ENCODE data around the gene ELOVL1. TPM values are rescaled to one million over a fixed set of nuclear protein-coding genes. Genes with fewer than 3 reads are reported as not detected.

The ELOVL1 gene
- total and polyA plus RNA-seq, 8 donors, result 64.9 to 144 (median 80.8) TPM

DNA sequence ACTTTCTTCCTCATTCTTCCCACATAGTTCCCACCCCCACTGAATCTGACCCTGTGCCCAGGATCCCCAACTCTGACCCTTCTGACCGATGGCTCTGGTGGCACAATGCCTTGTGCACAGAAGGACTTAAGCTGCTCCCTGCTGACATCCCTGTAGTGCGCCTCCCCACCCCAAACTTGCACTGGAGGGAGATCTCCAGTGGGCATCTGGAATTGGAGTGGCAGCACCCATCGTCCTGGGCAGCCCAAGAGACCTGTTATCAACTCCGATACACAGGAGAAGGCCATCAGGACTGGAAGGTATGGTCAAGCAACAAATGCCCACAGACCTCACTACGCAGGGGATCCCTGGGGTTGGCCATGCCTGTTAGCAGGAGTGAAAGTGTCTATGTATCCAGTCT is 21.2 kb downstream of the ELOVL1 start:
- TF ChIP-seq, protein P1, sequence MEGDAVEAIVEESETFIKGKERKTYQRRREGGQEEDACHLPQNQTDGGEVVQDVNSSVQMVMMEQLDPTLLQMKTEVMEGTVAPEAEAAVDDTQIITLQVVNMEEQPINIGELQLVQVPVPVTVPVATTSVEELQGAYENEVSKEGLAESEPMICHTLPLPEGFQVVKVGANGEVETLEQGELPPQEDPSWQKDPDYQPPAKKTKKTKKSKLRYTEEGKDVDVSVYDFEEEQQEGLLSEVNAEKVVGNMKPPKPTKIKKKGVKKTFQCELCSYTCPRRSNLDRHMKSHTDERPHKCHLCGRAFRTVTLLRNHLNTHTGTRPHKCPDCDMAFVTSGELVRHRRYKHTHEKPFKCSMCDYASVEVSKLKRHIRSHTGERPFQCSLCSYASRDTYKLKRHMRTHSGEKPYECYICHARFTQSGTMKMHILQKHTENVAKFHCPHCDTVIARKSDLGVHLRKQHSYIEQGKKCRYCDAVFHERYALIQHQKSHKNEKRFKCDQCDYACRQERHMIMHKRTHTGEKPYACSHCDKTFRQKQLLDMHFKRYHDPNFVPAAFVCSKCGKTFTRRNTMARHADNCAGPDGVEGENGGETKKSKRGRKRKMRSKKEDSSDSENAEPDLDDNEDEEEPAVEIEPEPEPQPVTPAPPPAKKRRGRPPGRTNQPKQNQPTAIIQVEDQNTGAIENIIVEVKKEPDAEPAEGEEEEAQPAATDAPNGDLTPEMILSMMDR (IDR thresholded peaks at IDR 0.05), result no peak
- DNase-seq (no peak), ATAC-seq (no peak)
- intact Hi-C loops (cut with DNase I), result no loop called here
- H3K4me1 ChIP-seq, result peaks cover 5 to 6% of the 10 kb centered on the region in 2 donors
- H3K9me3 ChIP-seq, result no peaks in the 10 kb centered on the region
- H3K27ac ChIP-seq, result no peak overlapping the region
- no peaks in the 10 kb centered on the region for H3K27me3 ChIP-seq
- H3K36me3 ChIP-seq, result no peaks in the 10 kb centered on the region
- H3K4me3 ChIP-seq, result no peak overlapping the region

GRCh38 chr1:43345120-43345519 is 22.7 kb downstream of the ELOVL1 start:
- Histone ChIP-seq H3K27ac (no peak overlapping the region), H3K9me3 (no peaks in the 10 kb centered on the region), H3K36me3 (no peaks in the 10 kb centered on the region), H3K4me1 (peaks cover 5 to 6% of the 10 kb centered on the region in 2 donors), H3K27me3 (no peaks in the 10 kb centered on the region), H3K4me3 (no peak overlapping the region)
- DNase-seq (no peak), ATAC-seq (no peak)
- TF ChIP-seq, protein P1 (IDR thresholded peaks at IDR 0.05), result no peak
- intact Hi-C loops (cut with DNase I), result no loop called here

- ATAC-seq (no peak), DNase-seq (peak in 1 of 4 donors; percentile 29)
- peaks cover 0 to 5% of the 10 kb centered on the region in 2 donors for H3K4me1 ChIP-seq
- no peaks in the 10 kb centered on the region for H3K36me3 ChIP-seq
- TF ChIP-seq, protein P1 (IDR thresholded peaks at IDR 0.05), result no peak
- H3K27ac ChIP-seq, result no peak overlapping the region
- H3K4me3 ChIP-seq, result no peak overlapping the region
- no peaks in the 10 kb centered on the region for H3K27me3 ChIP-seq
- H3K9me3 ChIP-seq, result no peaks in the 10 kb centered on the region
- intact Hi-C loops (cut with DNase I), result no loop called here
Measured at GRCh38 chr1:43344267-43344850, 23.5 kb downstream of the ELOVL1 start.

DNA sequence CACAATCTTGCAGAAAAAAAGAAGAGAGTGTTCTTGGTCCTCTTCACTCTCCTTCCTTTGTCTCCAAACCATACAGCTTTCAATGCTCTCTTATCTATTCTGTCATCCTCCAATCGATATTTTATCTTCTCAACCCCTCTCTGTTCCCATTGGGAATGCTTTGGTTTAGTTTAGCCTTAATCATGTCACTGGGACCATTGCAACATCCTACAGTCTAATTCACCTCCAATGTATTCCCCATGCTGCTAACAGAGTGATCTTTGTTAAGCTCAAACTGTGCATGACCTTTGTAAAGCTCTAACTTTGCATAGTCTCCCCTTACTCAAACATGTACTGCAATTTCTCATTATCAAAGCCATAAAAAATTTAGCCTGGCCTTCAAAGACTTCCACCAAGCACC is 27.3 kb downstream of the ELOVL1 start:
- intact Hi-C loops (cut with DNase I), result no loop called here
- no peak overlapping the region for H3K27ac ChIP-seq

GRCh38 chr1:43339584-43340232 is 28.1 kb downstream of the ELOVL1 start:
- no peak overlapping the region for H3K4me3 ChIP-seq
- H3K27ac ChIP-seq, result no peak overlapping the region
- no peaks in the 10 kb centered on the region for H3K27me3 ChIP-seq
- no peaks in the 10 kb centered on the region for H3K36me3 ChIP-seq
- TF ChIP-seq, protein P1 (IDR thresholded peaks at IDR 0.05), result no peak
- ATAC-seq (no peak), DNase-seq (no peak)
- intact Hi-C loops (cut with DNase I), result no loop called here
- H3K4me1 ChIP-seq, result no peaks in the 10 kb centered on the region
- no peaks in the 10 kb centered on the region for H3K9me3 ChIP-seq

More for the DNA sequence above, 27.3 kb downstream of the ELOVL1 start:
- Histone ChIP-seq H3K36me3 (no peaks in the 10 kb centered on the region), H3K27me3 (no peaks in the 10 kb centered on the region), H3K4me1 (no peaks in the 10 kb centered on the region), H3K9me3 (no peaks in the 10 kb centered on the region), H3K4me3 (no peak overlapping the region)
- TF ChIP-seq, protein P1 (IDR thresholded peaks at IDR 0.05), result no peak
- ATAC-seq (no peak), DNase-seq (no peak)
